NCI-H460 (cell line): ENCODE measurements around the gene KSR2. TPM values are rescaled to one million over a fixed set of nuclear protein-coding genes. Genes with fewer than 3 reads are reported as not detected.

Experiments used
- DNase-seq: peaks from one replicate; pipeline ENCODE4 v3.0.0-alpha.2; 2016; ENCODE audit warnings: low read depth; ENCODE audit errors: extremely low read depth
- total RNA-seq: library from RNA; depleted of rRNA; stranded (reverse); fragments of >200 nt; shearing (Covaris generic); gene quantifications from 2 replicates; pipeline ENCODE4 v1.2.3, GENCODE V29; 2014

KSR2 gene
- total RNA-seq, 1 experiment from 2014 or later, result not detected

DNA sequence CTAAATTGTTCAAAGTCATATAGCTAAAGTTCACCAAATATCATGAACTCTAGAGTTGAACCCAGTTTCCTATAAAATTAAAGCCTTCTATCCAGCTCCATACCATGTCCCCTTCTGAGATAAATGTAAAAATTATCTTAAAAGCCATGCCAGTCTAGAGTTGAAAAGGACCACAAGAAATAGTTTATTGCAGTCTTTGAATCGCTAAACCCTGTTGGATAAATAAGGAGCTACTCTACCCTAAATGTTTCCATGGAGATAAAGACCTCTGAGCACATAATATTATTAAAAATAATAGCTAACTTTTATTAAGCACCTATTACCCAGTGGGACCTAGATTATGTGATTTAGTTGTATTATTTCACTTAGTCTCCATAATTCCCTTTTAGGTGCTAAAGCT is 379.8 kb downstream of the KSR2 start:
- DNase-seq, result no peak

DNA sequence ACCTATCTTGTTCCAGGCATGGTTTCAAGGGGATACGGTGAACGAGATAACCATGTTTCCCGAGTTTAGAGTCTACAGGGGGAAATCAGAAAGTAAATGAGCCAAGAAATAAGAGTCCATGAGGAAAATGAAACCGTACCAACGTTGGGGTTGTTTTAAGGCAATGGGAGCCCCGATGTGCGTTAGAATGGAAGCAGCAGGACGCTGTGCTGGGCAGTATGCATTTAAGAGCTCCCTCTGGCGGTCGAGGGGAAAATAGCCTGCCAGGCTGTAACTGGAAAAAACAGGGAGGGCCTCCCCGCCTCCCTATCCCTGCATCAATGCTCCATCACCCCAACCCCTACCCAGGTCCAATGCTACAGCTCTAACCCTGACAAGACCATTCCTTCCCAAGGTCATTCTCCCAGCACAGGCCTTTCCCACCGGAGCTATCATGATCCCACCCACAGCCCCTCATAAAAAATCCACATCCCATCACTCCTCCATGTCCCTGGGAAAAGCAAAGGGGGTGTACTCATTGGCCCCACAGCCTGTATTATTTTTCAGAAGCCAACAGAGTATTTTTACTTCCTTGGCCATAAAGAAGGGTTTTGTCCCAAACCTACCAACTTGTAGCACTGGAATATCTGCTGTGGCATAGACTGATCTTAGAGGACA is 381.0 kb downstream of the KSR2 start:
- peak; percentile 32 for DNase-seq

DNA sequence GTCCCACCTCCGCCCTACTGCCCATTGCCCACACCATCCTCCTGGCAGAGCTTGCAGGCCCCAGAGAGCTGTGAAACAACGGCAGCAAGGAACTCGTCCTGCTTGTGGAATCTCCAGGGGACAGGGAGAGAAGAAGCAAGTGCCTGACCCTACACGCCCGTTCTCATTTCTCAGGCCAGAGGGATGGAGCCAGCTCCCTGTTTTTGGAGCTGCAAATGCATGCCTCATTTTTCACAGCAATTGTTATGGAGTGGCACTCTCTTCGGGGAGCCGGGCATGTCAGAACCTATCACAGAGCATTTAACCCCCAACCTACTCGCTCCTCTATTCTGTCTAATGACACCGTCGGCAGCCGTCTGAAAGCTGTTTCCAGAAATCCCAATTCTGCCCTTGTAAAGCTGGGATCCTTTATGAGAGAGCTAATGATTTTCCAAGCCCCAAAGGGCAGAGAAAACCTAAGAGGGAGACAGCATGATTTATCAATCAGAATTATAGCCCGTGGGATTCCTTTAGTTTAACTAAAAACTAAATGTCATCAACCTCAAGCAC is 385.0 kb downstream of the KSR2 start:
- DNase-seq, result no peak

DNA sequence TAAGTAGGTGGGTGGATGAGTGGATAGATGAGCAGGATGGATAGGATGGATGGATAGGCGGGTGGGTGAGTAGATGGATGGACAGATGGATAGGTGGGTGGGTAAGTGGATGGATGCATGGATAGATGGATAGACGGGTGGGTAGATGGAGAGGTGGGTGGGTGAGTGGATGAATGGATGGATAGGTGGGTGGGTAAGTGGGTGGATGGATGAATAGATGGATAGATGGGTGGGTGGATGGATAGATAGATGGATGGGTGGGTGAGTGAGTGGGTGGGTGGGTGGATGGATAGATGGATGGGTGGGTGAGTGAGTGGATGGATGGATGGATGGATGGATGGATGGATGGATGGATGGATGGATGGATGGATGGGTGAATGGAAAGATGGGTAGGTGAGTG is 385.7 kb downstream of the KSR2 start:
- no peak for DNase-seq

DNA sequence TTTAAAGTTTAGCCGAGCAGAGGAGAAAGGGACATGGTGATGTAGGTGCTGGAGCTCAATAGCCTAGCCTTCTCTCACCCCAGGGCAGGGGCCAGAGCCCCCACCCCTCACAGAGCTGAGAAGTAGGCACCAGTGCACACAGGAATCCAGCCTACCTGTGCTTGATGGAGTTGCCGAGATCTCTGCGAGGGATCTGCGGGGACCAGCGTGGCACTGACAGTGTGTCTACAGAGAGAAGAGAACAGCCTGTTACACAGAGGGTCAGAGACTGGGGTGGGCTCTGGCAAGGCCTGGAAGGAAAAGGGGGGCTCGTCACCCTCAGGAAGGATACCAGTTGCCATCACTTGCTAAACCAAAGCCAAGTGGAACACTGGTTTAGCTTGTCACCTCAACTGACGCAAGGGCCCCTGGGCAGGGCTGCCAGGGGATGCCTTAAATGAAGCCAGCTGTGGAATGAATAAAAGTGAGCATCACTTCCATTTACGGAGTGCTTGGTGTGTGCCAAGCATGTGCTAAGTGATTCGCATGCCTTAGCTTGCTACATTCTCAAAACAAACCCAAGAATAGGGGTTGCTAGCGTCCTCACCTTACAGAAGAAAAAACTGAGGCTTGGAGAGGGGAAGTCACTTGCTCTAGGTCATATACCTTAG is 386.5 kb downstream of the KSR2 start:
- no peak for DNase-seq

DNA sequence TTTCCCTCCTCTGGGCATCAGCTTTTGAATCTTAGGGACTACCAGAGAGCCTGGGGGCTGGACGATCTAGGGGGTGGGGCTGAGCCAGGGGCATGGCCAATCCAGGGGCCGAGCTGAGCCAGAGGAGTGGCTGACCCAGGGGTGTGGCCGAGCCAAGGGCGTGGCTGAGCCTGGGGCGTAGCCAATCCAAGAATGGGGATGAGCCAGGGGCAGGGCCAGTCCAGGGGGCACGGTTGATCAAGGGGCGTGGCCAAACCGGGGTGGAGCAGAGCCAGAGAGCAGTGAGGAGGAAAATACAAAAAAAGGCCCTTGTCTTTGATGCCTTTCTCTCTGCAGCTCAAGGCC is 388.1 kb downstream of the KSR2 start:
- no peak for DNase-seq

DNA sequence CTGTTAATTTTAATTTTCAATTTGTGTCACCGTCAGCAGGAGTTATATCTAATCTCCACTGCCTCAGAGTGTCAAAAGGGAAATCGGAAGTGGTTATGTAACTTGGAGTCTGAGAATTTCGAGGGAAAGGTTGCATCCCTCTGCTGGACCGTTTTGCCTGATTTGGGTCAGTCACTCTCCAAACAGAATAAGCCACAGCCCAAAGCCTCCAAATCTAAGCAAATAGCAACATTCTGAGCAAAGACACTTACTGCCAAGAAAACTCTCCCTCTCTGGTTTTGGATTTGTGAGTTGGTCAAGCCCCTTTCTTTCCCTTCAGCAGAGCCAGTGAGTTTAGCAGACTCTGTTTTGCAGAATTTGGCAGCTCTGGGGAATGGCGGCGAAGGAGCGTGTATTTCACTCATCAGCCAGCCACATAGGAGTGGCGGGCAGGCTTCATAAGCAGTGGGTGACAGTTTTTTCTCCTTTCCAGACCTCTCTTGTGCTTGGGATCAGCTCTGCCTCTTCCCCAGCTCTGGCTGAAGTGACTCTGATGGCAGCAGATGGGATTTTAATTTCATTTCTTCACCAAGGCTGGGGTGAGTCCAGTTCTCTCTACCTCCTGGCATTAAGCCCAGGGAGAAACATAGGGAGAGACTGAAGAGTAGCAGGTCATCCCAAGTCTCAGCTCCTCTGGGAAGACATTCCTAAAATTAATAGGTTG is 388.6 kb downstream of the KSR2 start:
- no peak for DNase-seq

DNA sequence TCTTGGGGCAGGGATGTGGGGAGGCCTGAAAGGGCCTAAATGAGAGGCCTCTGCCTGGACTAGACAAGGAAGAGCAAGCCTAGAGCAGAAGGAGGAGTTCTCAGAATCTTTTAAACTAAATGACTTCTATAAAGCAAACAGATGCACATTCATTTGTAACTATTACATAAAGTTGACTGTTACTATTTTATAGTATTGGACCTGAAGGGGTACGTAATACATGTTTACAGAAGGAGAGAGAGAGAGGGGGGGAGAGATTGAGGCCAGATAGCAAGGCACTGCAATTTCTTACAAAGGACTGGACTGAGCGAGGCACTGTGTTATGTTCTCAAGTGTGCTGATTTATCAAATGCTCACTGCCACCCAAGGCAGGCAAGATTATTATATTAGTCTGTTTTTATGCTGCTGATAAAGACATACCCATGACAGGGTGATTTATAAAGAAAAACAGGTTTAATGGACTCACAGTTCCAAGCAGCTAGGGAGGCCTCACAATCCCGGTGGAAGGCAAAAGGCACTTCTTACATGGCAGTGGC is 391.6 kb downstream of the KSR2 start:
- no peak for DNase-seq

DNA sequence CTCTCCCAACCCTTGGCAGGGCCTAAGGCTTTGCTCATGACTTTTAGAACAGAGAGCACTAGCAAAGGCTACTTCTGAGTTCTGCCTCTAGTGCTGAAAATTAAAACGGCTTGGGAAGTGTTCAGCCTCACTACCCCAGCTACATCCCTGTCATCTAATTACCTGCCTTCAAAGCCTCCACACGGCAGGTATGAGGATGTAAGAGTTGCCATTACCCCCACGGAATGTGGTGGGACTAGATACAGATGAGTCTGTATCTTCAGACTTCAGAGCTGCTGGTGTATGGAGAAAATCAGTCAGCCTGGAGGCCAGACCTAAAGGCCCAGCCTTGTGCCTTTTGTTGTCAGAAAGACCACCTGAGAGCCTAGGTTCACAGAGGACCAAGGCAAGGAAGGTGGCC is 392.7 kb downstream of the KSR2 start:
- no peak for DNase-seq

DNA sequence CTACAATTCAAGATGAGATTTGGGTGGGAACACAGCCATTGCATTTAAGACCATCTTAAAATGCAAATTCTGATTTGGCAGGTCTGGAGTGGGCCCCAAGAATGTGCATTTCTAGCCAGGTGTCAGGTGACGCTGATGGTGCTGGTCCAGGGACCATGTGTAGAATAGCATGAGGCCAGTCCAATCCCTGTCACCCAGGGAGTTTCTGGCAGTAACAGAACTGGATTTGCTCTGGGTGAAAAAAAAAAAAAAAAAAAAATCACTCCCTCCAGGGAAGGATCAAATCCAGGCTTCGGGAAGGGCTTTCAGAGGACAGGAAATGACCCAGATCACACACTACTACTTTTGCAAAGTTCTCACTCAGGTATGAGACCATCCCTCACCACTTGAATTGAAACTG is 394.1 kb downstream of the KSR2 start:
- no peak for DNase-seq

DNA sequence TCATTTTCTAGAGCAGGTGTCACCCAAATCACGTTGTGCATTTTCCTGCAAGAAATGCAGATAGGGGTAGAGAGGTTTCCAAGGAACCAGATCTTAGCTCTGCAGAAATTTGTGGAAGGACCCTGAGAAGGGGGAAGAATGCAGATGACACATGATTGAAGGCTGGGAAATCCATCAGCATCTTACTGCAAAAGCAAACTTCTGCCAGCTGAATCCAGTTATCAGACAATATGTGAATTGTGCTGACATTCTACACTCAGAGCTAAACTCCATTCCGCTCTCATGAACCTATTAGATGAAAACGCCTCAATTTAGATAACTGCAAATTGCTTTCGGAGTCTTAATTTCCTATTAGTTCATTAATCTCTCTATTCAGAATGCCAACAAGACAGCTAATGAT is 396.0 kb downstream of the KSR2 start:
- DNase-seq, result no peak

DNA sequence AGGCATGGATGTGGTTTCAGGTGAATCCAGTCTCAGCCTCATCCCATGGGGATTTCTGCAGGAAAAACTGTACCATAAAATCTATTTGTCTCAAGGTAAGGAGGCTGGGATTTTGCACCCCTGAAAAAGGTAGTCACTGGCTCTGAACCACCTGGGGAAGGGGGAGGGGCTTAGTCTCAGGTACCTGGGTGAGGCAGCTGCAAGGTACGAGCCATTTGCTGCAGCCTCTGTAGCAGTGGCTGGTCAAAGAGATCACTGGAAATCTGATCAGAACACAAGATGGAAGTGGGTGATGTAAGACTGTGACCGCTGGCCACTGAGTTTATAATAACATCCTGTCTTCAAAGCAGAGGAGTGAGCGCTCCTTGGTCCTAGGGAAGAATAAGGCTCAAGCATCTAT is 397.5 kb downstream of the KSR2 start:
- no peak for DNase-seq

DNA sequence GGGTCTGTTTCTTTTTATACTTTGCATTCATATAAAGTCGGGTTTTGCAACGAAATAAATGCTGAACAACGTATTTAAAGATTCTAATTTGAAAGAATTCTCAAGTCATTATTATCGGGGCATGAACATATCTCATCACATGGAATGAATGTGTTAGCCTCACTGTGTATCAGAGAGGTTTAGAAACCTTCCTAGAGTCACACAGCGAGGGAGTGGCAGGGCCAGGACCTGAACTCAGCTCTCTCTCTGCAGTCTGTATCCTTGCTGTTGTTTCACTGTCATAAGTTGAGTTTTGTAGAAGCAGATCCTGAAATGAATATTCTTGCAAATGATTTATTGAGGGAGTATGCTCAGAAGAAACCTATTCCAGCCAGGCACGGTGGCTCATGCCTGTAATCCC is 398.2 kb downstream of the KSR2 start:
- DNase-seq, result no peak

DNA sequence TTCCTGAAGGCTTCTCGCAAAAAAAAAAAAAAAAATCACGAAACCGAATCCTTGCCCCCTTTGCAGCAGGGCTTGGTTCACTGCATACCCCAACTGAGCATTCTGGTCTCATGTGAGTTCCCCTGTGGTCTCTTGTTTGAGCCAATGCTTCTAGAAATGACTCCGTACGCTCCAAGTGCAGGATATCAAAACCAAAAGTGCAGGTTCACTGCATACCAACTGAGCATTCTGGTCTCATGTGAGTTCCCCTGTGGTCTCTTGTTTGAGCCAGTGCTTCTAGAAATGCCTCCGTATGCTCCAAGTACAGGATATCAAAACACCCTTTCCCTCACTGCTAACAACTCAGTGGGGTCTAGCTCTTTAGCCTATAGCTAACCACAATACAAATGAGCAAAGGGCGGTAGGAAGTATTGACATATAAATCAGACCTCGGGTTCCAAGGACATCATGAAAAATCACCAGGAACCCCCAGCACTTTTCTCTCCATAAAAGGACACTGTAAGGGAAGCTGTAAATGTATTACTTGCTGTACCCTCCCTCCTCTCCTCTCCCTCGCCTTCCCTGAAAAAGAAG is 401.1 kb downstream of the KSR2 start:
- DNase-seq, result no peak

DNA sequence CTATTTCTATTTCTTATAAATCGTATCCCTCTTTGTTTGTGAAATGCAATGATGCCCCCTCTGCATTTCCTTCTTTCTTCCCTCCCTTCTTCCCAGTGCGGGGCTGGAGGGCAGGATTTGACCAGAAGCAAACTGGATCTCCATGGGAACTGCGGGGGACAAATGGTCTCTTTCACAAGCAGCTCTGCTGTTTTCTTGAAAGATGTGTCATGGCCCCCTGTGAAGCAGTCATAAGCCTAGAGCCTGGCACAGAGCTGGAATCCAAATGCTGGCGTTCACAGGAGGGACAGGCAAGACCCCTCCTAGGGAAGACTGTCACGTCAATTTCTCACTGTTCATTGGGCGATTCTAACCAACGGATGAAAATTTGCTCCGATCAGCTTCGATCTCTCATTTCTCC is 403.9 kb downstream of the KSR2 start:
- no peak for DNase-seq

DNA sequence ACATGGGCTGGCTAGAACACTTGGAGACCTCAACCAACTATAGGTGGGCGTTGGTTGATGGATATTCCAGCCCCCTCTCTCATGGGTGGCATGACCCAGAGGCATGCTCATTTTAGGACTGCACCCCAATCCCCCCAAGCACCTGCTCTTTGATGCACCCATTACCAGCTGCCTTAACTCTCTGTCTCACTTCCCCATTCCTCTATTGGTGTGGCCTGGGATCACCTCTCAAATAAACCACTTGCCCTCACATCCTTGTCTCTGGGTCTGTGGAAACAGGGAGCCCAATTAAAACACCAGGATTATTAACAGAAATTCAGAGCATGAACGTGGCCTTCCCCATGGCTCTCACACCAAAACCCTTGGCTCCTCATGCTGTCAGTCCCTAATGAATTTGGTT is 405.1 kb downstream of the KSR2 start:
- DNase-seq, result no peak

DNA sequence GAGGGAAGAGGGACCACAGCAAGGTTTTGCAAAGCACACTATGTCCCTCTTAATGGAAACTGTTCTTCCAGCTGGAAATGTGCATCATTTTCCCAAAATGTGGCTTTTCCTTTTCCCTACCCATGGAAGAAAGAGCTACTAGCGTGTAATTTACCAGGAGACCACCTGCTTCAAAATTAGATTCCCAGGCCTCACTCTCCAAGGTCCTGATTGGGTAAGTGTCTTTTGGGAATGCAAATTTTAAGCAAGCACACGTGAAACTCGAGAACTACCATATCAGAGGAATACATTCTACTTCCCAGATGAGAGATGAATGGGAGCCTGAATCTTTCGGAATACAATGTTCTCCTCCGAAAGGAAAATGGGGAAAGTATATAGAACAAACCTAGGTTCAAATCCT is 405.8 kb downstream of the KSR2 start:
- no peak for DNase-seq

DNA sequence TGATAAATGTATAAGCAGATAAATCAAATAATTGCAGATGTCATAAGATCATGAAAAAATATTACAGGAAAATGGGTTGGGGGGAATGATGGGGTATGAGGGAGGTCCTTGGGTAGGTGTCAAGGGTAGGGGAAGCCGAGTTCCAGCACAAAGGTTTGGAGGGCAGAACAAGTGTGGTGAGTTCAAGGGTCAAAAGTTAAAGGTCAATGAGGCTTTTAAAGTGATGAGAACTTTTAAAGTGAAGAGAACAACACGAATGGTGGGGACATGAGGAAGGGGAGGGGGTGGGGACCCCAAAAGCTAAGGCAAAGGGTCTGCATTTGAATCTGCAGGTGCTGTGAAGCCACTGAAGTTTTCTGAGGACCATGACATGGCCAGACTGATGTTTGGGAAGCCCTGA is 406.8 kb downstream of the KSR2 start:
- DNase-seq, result no peak

DNA sequence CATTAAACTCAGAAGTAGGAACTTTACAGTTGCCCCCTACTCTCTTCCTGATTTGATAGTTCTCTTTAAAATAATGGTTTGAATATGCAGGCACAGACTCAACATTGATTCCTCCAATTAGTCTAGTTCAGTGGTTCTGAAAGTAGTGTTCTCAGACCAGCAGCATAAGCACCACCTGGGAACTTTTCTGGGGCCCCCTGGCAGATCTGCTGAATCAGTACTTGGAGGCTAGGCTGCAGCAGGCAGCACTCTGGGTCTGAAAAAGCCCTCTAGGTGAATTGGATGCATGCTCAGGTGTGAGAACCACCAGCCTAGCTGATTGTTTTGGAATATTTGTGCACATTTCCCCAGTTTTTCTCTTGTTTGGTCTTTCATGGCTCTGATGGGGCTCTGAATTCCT is 408.8 kb downstream of the KSR2 start:
- no peak for DNase-seq

DNA sequence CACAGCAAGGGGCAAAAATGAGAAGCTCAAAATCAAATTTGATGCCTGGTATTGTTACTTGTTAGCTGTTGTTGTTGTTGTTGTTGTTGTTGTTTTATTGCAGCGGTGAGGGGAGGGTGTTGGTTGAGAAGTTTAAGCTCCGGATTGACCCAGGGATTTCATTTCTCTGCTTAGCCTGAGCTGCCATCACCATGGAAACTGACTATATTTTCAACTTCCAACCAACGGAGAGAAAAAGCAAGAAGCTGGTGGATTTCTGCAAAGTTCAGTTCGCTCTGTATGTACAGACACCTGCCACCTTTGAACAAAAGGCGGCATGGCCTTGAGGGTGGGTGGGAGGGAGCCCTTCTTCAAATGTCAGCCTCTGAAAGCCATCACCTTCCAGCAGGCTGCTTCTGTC is 412.9 kb downstream of the KSR2 start:
- DNase-seq, result no peak

DNA sequence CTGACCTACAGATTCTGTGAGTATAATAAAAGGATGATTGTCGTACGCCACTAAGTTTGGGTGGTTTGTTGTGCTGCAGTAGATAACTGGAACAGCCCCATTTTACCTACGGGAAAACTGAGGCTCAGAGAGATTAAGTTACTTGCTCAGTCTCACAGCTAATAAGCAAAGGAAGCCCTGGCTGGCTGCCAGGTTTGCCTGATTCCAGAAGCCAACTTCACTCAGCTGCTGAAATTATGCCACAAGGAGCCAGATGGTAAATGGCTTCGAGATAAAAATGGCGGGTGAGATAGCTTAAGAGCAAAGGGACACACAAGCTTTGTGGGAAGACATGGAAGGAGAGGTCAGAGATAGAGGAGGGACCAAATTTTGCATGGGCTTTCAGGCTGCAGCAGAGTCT is 415.8 kb downstream of the KSR2 start:
- DNase-seq, result no peak
